Activated CD4-positive, alpha-beta T cell treated with anti-CD3 and anti-CD28 coated beads for 48 hours (primary cell): ENCODE measurements around the gene AXL.

Source experiments
- DNase-seq: peaks from one replicate; pipeline ENCODE4 v3.0.0-alpha.2; 2020

Gene AXL

DNA sequence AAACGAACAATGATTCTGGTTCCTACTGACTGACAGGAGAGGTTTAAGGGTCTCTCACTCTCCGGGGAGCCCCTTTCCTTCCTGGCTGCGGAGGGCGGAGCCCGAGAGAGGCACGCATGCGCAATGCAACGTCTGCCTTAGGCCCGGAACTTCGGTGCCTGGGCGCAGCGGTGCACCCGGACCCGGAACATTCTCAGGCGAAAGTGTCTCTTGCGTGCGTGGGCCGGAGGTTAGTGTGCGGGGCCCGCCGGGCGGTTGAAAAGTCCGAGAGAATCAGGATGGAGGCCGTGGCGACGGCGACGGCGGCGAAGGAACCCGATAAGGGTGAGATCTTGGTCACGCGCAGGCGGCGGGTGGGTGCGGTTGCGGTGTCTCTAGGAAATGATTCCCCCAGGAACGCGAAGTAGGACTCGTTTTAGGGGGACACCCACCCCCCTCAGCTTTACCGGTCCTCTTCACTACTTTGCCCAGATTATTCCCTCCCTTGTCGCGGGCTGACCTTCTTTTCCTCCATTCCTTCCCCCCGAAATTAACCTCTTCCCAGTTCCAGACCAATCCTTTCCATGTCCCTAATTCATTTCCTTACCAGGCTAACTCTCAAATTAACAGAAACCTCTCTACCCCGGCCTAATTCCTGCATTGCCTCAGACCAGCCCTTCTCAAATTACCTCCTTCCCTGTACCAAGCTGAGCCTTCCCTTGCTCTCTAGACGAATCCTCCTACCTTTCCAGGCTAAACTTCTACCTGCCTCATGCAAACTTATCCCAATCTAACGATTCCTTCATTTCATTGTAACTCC is 91.2 kb downstream of the AXL start, which contains the start of gene CCDC97:
Gene CCDC97 (plus strand): TSS at position 140 of the 799 bp plus-strand sequence. CDS start 139 bp downstream, at position 279.
- DNase-seq: peak; percentile 91

DNA sequence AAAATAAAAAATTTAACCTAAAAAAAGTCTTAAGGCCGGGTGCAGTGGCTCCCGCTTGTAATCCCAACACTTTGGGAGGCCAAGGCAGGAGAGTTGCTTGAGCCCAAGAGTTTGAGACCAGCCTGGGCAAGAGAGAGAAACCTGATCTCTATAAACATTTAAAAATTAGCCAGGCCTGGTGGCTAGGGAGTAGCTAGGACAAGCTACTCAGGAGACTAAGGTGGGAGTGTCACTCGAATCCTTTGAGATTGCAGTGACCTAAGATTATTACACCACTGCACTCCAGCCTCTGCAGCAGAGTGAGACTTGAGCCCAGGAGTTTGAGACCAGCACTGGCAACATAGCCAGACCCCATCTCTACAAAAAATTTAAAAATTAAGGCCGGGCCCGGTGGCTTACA is 92.0 kb downstream of the AXL start:
- DNase-seq: no peak
